ENCODE measurements around the gene TBC1D30. TPM values are rescaled to one million over a fixed set of nuclear protein-coding genes. Genes with fewer than 3 reads are reported as not detected.
A peak's percentile ranks its signal among the peaks of the same experiment; 100 is the strongest.

Gene TBC1D30
- total and polyA plus RNA-seq, 7 experiments from 2014 or later, result 0.13 to 1.5 (median 0.49) TPM; not detected in 1

DNA sequence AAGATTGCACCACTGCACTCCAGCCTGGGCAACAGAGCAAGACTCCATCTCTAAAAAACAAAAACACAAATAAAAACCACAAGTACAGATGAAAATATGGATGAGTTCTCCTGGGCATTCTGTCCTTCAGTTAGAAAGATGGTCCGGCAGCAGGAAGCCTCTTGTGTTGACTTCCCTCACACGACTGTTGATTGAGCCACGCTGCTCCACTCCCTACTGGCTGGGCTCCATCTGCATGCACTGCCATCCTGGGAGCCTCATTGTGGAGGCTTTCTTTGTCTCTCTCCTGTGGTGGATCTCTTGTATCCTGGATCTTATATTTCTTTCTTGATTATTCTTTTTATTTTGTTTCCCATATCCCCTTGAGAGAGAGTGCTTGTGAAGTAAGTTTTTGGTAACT is 30.8 kb upstream of the TBC1D30 start:
- Mint-ChIP-seq H3K27ac (no peak overlapping the region), H3K36me3 (peaks cover 0 to 5% (median 0%) of the 10 kb centered on the region in 5 donors), H3K4me3 (no peak overlapping the region), H3K4me1 (no peaks in the 10 kb centered on the region), H3K9me3 (peaks cover 0 to 2% (median 0%) of the 10 kb centered on the region in 11 donors), H3K27me3 (peaks cover 0 to 40% (median 0%) of the 10 kb centered on the region in 5 donors)
- Histone ChIP-seq H3K27ac (ENCODE audit: low read depth, low read length) (no peak overlapping the region), H3K4me3 (ENCODE audit: low read length) (no peak overlapping the region), H3K36me3 (ENCODE audit: control insufficient read depth in 2 of 3, insufficient read depth in 3 of 3, low read length in 3 of 3) (no peaks in the 10 kb centered on the region), H3K4me1 (ENCODE audit: control insufficient read depth in 2 of 2, insufficient read depth in 2 of 2, low read length in 2 of 2) (no peaks in the 10 kb centered on the region), H3K9me3 (ENCODE audit: control insufficient read depth in 2 of 3, low read length in 3 of 3) (no peaks in the 10 kb centered on the region), H3K27me3 (ENCODE audit: control insufficient read depth in 2 of 2, insufficient read depth in 2 of 2, low read length in 2 of 2) (no peaks in the 10 kb centered on the region)
- intact Hi-C loops (cut with micrococcal nuclease), result loop anchor here in 1 of 2 donors (10.0 kb wide), 1 partner anchor 1191 kb away; no protein-coding TSS in a partner anchor
- ATAC-seq (no peak), DNase-seq (no peak)
- POLR2A ChIA-PET, result no interaction called here
- CTCF ChIA-PET, result no interaction called here

- ATAC-seq, result no peak
- Mint-ChIP-seq H3K4me3 (no peak overlapping the region), H3K9me3 (peaks cover 0 to 2% (median 0%) of the 10 kb centered on the region in 11 donors), H3K27me3 (peaks cover 0 to 33% (median 2%) of the 10 kb centered on the region in 5 donors), H3K27ac (no peak overlapping the region), H3K36me3 (peaks cover 0 to 5% (median 0%) of the 10 kb centered on the region in 5 donors), H3K4me1 (no peaks in the 10 kb centered on the region)
- Histone ChIP-seq H3K9me3 (ENCODE audit: control insufficient read depth in 2 of 3, low read length in 3 of 3) (no peaks in the 10 kb centered on the region), H3K4me1 (ENCODE audit: control insufficient read depth in 2 of 2, insufficient read depth in 2 of 2, low read length in 2 of 2) (no peaks in the 10 kb centered on the region), H3K36me3 (ENCODE audit: control insufficient read depth in 2 of 3, insufficient read depth in 3 of 3, low read length in 3 of 3) (no peaks in the 10 kb centered on the region), H3K27me3 (ENCODE audit: control insufficient read depth in 2 of 2, insufficient read depth in 2 of 2, low read length in 2 of 2) (no peaks in the 10 kb centered on the region), H3K4me3 (ENCODE audit: low read length) (no peak overlapping the region), H3K27ac (ENCODE audit: low read depth, low read length) (no peak overlapping the region)
- DNase-seq, result no peak
- ChIA-PET POLR2A (no interaction called here), CTCF (no interaction called here)
- intact Hi-C loops (cut with micrococcal nuclease), result loop anchor here in 1 of 2 donors (10.0 kb wide), 1 partner anchor 1190 kb away; no protein-coding TSS in a partner anchor
Measured at GRCh38 chr12:64794305-64794704, 30.1 kb upstream of the TBC1D30 start.

DNA sequence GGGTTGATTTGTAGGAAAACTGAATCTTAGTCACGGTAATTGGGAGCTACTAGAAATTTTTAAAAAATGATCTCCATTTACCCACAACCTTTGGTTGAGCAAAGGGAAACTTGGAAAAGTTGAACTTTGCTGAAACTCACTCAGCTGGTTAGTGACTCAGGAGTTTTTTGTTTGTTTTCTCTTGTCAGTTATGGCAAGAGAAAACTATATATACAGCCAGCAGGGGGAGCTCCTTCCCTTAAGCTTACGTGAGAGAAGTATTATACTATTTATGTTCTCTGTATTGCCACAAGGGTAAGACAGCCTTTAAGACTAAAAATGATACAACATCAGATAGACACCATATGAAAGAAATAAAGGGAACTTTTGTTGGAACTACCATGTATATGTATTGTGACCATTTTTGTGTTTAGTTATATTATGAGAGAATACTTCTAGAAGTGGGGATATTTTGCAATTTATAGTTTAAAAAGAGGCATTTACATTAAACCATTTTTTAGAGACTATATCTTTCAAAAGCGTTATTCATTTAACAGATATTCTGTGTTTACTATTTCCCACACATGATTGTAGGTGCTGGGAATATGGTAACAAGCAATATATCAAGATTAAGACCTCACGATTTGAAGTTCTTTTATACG is 28.1 kb upstream of the TBC1D30 start:
- intact Hi-C loops (cut with micrococcal nuclease), result loop anchor here (1.0 to 10.0 kb wide), 6 partner anchors 247 to 1290 kb away; partner anchors contain the start of gene WIF1 (in 1 of the 2)
- H3K27ac Mint-ChIP-seq, result no peak overlapping the region
- Histone ChIP-seq H3K9me3 (ENCODE audit: control insufficient read depth in 2 of 3, low read length in 3 of 3) (no peaks in the 10 kb centered on the region), H3K27ac (ENCODE audit: low read depth, low read length) (no peak overlapping the region), H3K36me3 (ENCODE audit: control insufficient read depth in 2 of 3, insufficient read depth in 3 of 3, low read length in 3 of 3) (no peaks in the 10 kb centered on the region), H3K27me3 (ENCODE audit: control insufficient read depth in 2 of 2, insufficient read depth in 2 of 2, low read length in 2 of 2) (no peaks in the 10 kb centered on the region), H3K4me1 (ENCODE audit: control insufficient read depth in 2 of 2, insufficient read depth in 2 of 2, low read length in 2 of 2) (no peaks in the 10 kb centered on the region), H3K4me3 (ENCODE audit: low read length) (no peak overlapping the region)
- no peak overlapping the region for H3K4me3 Mint-ChIP-seq
- no peaks in the 10 kb centered on the region for H3K9me3 Mint-ChIP-seq
- POLR2A ChIA-PET, result interaction anchor here (0.7 kb wide), 2 partner anchors 224 to 247 kb away, joined by 4 to 5 read pairs; no protein-coding TSS in a partner anchor
- peaks cover 0 to 3% (median 0%) of the 10 kb centered on the region in 7 donors for H3K4me1 Mint-ChIP-seq
- H3K36me3 Mint-ChIP-seq, result peaks cover 0 to 6% (median 0%) of the 10 kb centered on the region in 5 donors
- ATAC-seq, result peak; percentile 96
- H3K27me3 Mint-ChIP-seq, result peaks cover 12 to 28% (median 15%) of the 10 kb centered on the region in 5 donors
- CTCF ChIA-PET, result interaction anchor here (0.6 to 2.2 kb wide), 6 partner anchors 13 to 327 kb away, joined by 3 to 9 read pairs (median 3); no protein-coding TSS in a partner anchor
- DNase-seq, result peak in 8 of 9 donors; percentile 33 to 67 (median 58)

- Mint-ChIP-seq H3K9me3 (no peaks in the 10 kb centered on the region), H3K36me3 (peaks cover 0 to 6% (median 0%) of the 10 kb centered on the region in 5 donors), H3K27ac (no peak overlapping the region), H3K27me3 (peaks cover 12 to 31% (median 15%) of the 10 kb centered on the region in 5 donors), H3K4me3 (no peak overlapping the region), H3K4me1 (peaks cover 0 to 3% (median 0%) of the 10 kb centered on the region in 7 donors)
- no peak overlapping the region for H3K4me3 ChIP-seq (ENCODE audit: low read length)
- H3K4me1 ChIP-seq (ENCODE audit: control insufficient read depth in 2 of 2, insufficient read depth in 2 of 2, low read length in 2 of 2), result no peaks in the 10 kb centered on the region
- ATAC-seq (no peak), DNase-seq (no peak)
- H3K27me3 ChIP-seq (ENCODE audit: control insufficient read depth in 2 of 2, insufficient read depth in 2 of 2, low read length in 2 of 2), result no peaks in the 10 kb centered on the region
- no peak overlapping the region for H3K27ac ChIP-seq (ENCODE audit: low read depth, low read length)
- CTCF ChIA-PET, result interaction anchor here (0.6 to 2.2 kb wide), 4 partner anchors 13 to 393 kb away, joined by 3 to 9 read pairs (median 3); partner anchors contain the start of gene XPOT
- POLR2A ChIA-PET, result no interaction called here
- no peaks in the 10 kb centered on the region for H3K36me3 ChIP-seq (ENCODE audit: control insufficient read depth in 2 of 3, insufficient read depth in 3 of 3, low read length in 3 of 3)
- intact Hi-C loops (cut with micrococcal nuclease), result loop anchor here (2.0 to 10.0 kb wide), 5 partner anchors 250 to 1290 kb away; partner anchors contain the start of gene WIF1 (in 1 of the 2)
- H3K9me3 ChIP-seq (ENCODE audit: control insufficient read depth in 2 of 3, low read length in 3 of 3), result no peaks in the 10 kb centered on the region
Measured at GRCh38 chr12:64797156-64797555, 27.3 kb upstream of the TBC1D30 start.

- H3K4me3 ChIP-seq (ENCODE audit: low read length), result no peak overlapping the region
- POLR2A ChIA-PET, result no interaction called here
- no peak overlapping the region for H3K27ac Mint-ChIP-seq
- H3K4me1 ChIP-seq (ENCODE audit: control insufficient read depth in 2 of 2, insufficient read depth in 2 of 2, low read length in 2 of 2), result no peaks in the 10 kb centered on the region
- H3K9me3 ChIP-seq (ENCODE audit: control insufficient read depth in 2 of 3, low read length in 3 of 3), result no peaks in the 10 kb centered on the region
- no peak overlapping the region for H3K27ac ChIP-seq (ENCODE audit: low read depth, low read length)
- H3K9me3 Mint-ChIP-seq, result no peaks in the 10 kb centered on the region
- peaks cover 0 to 6% (median 0%) of the 10 kb centered on the region in 7 donors for H3K4me1 Mint-ChIP-seq
- ATAC-seq, result no peak
- H3K27me3 Mint-ChIP-seq, result peaks cover 12 to 34% (median 18%) of the 10 kb centered on the region in 5 donors
- intact Hi-C loops (cut with micrococcal nuclease), result loop anchor here (5.0 to 10.0 kb wide), 3 partner anchors 251 to 1187 kb away; partner anchors contain the start of gene WIF1 (in 1 of the 2)
- H3K4me3 Mint-ChIP-seq, result no peak overlapping the region
- CTCF ChIA-PET, result interaction anchor here (1.3 kb wide), 1 partner anchor 394 kb away, joined by 3 read pairs; the partner anchor contains the start of gene XPOT
- H3K27me3 ChIP-seq (ENCODE audit: control insufficient read depth in 2 of 2, insufficient read depth in 2 of 2, low read length in 2 of 2), result no peaks in the 10 kb centered on the region
- no peaks in the 10 kb centered on the region for H3K36me3 ChIP-seq (ENCODE audit: control insufficient read depth in 2 of 3, insufficient read depth in 3 of 3, low read length in 3 of 3)
- no peak for DNase-seq
- H3K36me3 Mint-ChIP-seq, result peaks cover 0 to 6% (median 0%) of the 10 kb centered on the region in 5 donors
Measured at GRCh38 chr12:64798165-64798564, 26.3 kb upstream of the TBC1D30 start.

GRCh38 chr12:64800640-64801039 is 23.8 kb upstream of the TBC1D30 start:
- CTCF ChIA-PET, result interaction anchor here (2.0 kb wide), 1 partner anchor 253 kb away, joined by 4 read pairs; no protein-coding TSS in a partner anchor
- no peak overlapping the region for H3K27ac ChIP-seq (ENCODE audit: low read depth, low read length)

More at GRCh38 chr12:64800640-64801039, 23.8 kb upstream of the TBC1D30 start:
- no peak for DNase-seq
- H3K27me3 Mint-ChIP-seq, result peaks cover 12 to 34% (median 29%) of the 10 kb centered on the region in 5 donors
- Histone ChIP-seq H3K4me1 (ENCODE audit: control insufficient read depth in 2 of 2, insufficient read depth in 2 of 2, low read length in 2 of 2) (no peaks in the 10 kb centered on the region), H3K4me3 (ENCODE audit: low read length) (no peak overlapping the region), H3K27me3 (ENCODE audit: control insufficient read depth in 2 of 2, insufficient read depth in 2 of 2, low read length in 2 of 2) (no peaks in the 10 kb centered on the region), H3K36me3 (ENCODE audit: control insufficient read depth in 2 of 3, insufficient read depth in 3 of 3, low read length in 3 of 3) (no peaks in the 10 kb centered on the region), H3K9me3 (ENCODE audit: control insufficient read depth in 2 of 3, low read length in 3 of 3) (no peaks in the 10 kb centered on the region)
- POLR2A ChIA-PET, result no interaction called here
- H3K36me3 Mint-ChIP-seq, result peaks cover 0 to 3% (median 0%) of the 10 kb centered on the region in 5 donors
- H3K27ac Mint-ChIP-seq, result no peak overlapping the region
- peaks cover 0 to 6% (median 0%) of the 10 kb centered on the region in 7 donors for H3K4me1 Mint-ChIP-seq
- ATAC-seq, result peak; percentile 14
- H3K4me3 Mint-ChIP-seq, result no peak overlapping the region
- intact Hi-C loops (cut with micrococcal nuclease), result no loop called here
- H3K9me3 Mint-ChIP-seq, result no peaks in the 10 kb centered on the region

Measured in naive thymus-derived CD4-positive, alpha-beta T cell (primary cell).